Endothelial cell of hepatic sinusoid (primary cell): ENCODE results near the gene KCNJ9.

Experiments
- in situ Hi-C: cut with HindIII; loops from 2 replicates; pipeline ENCODE4 v1.10.0; 2017; ENCODE audit warnings: low sequenced_read_pairs

KCNJ9 gene

GRCh38 chr1:160120797-160121196 is 39.5 kb downstream of the KCNJ9 start:
- in situ Hi-C loops, result no loop called here

DNA sequence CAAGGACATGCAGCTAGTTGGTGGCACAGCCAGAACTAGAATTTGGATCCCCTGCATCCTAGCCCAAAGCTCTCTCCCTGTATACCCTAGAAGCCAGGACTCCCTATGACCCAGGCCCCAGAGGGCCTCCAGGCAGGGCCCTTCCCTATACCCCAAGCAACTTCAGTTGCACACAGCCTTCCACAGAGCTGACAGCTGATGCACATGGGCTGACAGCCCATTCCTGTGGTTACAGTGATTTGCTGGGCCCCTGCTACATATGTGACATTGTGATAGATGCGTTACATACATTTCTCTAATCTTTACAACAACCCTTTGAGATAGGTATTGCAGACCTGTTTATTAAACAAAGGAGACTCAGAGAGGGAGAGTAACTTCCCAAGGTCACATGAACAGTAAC is 40.0 kb downstream of the KCNJ9 start:
- in situ Hi-C loops, result no loop called here

DNA sequence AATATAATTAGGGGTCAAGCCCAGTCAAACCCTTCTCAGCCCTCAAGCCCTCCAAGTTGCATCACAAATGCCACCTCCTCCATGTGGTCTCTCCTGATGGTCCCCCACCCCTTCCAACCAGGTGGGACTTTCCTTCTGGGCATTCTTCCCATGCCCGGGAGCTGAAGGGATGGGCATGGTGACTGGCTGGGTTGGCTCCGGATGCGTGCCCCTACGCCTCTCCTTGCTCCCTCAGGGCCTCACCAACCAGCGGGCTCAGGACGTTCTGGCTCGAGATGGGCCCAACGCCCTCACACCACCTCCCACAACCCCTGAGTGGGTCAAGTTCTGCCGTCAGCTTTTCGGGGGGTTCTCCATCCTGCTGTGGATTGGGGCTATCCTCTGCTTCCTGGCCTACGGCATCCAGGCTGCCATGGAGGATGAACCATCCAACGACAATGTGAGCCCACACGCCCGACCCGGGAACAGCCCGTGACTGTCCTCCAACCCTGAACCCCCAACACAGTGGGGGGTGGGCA is 41.7 kb downstream of the KCNJ9 start:
- in situ Hi-C loops, result no loop called here

DNA sequence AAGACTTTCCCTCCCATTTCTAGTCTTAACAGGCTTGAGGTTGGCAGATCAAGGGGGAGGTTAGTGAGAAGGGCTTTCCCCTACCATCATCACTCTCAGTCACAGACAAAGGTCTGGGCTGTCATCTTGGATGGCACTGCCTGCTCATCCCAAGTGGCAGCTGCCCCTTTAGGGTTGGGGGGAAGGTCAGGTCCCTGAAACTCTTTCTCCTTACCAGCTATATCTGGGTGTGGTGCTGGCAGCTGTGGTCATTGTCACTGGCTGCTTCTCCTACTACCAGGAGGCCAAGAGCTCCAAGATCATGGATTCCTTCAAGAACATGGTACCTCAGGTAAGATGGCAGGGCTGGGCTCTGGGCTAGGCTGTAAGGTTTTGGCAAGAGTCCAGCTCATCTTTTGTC is 42.4 kb downstream of the KCNJ9 start:
- in situ Hi-C loops, result no loop called here

GRCh38 chr1:160124705-160125478 is 43.6 kb downstream of the KCNJ9 start:
- in situ Hi-C loops, result loop anchor here (5.0 kb wide), 1 partner anchor 58 kb away; no protein-coding TSS in a partner anchor

GRCh38 chr1:160125746-160126145 is 44.4 kb downstream of the KCNJ9 start:
- in situ Hi-C loops, result loop anchor here (5.0 kb wide), 1 partner anchor 58 kb away; no protein-coding TSS in a partner anchor

DNA sequence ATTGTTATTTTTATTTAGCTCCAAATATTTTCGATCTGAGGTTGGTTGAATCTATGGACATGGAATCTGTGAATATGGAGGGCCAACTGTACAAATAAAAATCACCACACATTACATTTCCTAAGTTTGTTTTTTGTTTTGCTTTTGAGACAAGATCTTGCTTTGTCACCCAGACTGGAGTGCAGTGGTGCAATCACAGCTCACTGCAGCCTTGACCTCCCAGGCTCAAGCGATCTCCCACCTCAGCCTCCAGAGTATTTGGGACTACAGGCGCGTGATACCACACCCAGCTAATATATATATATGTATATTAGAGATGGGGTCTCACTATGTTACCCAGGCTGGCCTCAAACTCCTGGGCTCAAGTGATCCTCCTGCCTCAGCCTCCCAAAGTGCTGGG is 45.0 kb downstream of the KCNJ9 start:
- in situ Hi-C loops, result loop anchor here (5.0 kb wide), 1 partner anchor 59 kb away; no protein-coding TSS in a partner anchor

GRCh38 chr1:160127381-160127780 is 46.0 kb downstream of the KCNJ9 start:
- in situ Hi-C loops, result loop anchor here (5.0 kb wide), 1 partner anchor 60 kb away; no protein-coding TSS in a partner anchor

GRCh38 chr1:160127865-160128523 is 46.7 kb downstream of the KCNJ9 start:
- in situ Hi-C loops, result loop anchor here (5.0 kb wide), 1 partner anchor 61 kb away; no protein-coding TSS in a partner anchor

GRCh38 chr1:160128636-160129035 is 47.3 kb downstream of the KCNJ9 start:
- in situ Hi-C loops, result loop anchor here (5.0 kb wide), 1 partner anchor 61 kb away; no protein-coding TSS in a partner anchor

DNA sequence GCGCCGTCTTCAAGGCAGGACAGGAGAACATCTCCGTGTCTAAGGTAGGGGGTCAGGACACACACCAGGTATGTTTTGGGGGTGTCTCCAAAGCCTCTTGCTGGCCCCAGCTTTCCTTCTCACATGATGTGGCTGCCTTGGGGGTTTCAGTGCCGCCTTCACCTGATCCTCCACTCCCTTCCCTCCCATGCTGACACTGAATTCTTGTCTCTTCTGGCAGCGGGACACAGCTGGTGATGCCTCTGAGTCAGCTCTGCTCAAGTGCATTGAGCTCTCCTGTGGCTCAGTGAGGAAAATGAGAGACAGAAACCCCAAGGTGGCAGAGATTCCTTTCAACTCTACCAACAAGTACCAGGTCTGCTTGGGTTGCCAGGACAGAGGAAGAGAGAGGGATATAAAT is 47.7 kb downstream of the KCNJ9 start:
- in situ Hi-C loops, result loop anchor here (5.0 kb wide), 1 partner anchor 62 kb away; no protein-coding TSS in a partner anchor

DNA sequence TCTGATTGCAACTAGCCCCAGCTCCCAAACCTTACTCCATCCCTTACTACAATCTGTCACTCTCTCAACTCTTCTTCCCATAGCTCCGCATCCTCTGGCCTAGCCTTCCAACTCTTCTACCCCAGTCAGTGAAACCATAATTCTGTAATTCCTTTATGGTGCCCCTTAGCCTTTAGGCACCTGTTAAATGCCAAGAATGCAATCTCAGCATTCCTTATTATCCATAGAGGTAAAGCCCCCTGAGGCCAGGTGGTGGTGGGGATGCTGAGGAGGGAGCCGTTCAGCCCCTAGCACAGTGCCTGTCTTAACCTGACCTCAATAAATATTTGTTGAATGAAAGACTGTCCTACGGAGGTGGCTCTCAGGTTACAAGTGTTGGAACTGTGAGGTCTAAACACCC is 48.2 kb downstream of the KCNJ9 start:
- in situ Hi-C loops, result loop anchor here (5.0 kb wide), 1 partner anchor 62 kb away; no protein-coding TSS in a partner anchor

DNA sequence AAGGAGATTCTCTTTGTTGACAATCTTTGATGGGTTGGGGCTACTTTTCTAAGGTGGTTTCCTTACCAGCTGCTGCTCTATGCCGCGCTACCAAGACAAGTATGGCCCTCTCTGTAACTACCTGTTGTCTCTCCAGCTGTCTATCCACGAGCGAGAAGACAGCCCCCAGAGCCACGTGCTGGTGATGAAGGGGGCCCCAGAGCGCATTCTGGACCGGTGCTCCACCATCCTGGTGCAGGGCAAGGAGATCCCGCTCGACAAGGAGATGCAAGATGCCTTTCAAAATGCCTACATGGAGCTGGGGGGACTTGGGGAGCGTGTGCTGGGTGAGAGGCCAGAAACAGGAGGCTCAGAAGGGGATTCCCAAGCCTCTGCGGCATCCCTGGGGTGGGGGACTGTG is 48.6 kb downstream of the KCNJ9 start:
- in situ Hi-C loops, result loop anchor here (5.0 kb wide), 3 partner anchors 43 to 97 kb away; no protein-coding TSS in a partner anchor

GRCh38 chr1:160130486-160130885 is 49.1 kb downstream of the KCNJ9 start:
- in situ Hi-C loops, result loop anchor here (5.0 kb wide), 2 partner anchors 43 to 97 kb away; no protein-coding TSS in a partner anchor

DNA sequence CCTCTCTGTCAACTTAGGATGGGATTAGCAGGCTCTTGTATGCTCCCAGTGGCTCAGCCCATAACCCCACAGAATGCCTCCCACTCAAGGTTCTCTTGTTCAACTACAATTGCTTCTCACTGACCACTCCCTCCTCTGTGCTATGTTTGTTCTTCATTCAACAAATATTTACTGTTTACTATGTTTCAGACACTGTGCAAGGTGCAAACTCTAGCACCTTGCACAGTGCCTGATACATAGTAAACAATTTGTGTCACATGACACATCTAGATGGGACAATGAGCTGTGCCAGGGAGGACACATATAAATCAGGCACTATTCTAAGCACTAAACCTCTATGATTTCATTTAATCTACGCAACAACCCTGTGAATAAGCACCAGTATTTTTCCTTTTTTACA is 49.6 kb downstream of the KCNJ9 start:
- in situ Hi-C loops, result loop anchor here (5.0 kb wide), 2 partner anchors 44 to 96 kb away; no protein-coding TSS in a partner anchor

DNA sequence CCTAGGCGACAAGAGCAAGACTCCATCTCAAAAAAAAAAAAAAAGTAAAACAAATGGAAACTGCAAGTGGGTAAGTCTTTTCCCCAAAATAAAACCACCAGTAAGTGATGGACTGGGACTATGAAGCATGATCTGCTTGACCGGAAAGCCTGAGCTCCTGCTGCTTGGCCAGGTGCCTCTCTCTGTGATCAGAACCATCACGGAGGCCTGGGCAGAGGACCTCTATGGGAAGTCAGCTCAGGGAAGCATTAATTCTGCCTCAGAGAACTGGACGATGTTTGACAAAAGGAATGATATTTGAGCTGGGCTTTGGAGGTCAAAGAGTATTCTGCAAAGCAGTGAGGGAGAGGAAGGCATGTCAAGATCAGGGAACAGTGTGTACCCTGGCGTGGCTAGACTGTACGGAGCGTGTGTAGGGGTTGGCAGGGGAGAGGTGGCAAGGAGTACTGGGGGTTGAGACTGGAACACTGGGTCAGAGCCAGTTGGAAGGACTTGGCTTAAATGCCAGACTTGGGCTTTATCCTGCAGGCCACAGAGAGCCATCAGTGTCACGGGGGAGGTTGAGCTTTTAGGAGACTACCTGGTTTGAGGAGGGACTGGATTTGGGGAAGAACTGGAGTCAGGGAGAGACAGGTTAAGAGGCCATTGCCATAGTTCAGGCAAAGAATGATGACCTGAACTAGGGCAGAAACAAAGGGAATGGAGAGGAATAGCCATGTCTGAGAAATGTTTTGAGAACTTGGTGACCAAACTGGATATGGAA is 50.6 kb downstream of the KCNJ9 start:
- in situ Hi-C loops, result loop anchor here (5.0 kb wide), 2 partner anchors 45 to 95 kb away; no protein-coding TSS in a partner anchor

DNA sequence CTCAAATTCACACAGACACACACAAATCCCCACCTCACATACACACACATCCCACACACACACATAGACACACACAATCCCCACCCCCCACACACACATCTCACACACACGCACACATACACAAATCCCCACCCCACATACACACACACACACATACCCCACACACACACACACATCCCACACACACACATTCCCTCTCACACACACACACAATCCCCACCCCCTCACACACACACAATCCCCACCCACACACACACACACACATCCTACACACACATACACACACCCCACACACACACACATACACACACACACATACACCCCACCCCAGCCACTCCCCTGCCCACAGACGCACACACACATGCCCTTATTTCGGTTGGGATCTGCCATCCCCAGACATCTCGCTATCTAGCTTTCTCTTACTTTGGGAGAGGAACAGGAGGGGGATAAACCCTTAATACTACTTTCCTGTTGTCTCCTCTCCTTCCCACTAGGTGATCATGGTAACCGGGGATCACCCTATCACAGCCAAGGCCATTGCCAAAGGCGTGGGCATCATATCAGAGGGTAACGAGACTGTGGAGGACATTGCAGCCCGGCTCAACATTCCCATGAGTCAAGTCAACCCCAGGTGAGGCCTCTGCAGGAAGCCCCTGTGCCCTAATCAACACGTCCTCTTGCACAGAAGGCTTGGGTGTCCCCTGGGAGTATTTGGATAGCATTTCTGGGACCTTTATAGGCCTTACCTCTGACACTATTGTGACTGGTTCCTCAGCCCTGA is 52.8 kb downstream of the KCNJ9 start:
- in situ Hi-C loops, result loop anchor here (5.0 kb wide), 2 partner anchors 47 to 93 kb away; no protein-coding TSS in a partner anchor

DNA sequence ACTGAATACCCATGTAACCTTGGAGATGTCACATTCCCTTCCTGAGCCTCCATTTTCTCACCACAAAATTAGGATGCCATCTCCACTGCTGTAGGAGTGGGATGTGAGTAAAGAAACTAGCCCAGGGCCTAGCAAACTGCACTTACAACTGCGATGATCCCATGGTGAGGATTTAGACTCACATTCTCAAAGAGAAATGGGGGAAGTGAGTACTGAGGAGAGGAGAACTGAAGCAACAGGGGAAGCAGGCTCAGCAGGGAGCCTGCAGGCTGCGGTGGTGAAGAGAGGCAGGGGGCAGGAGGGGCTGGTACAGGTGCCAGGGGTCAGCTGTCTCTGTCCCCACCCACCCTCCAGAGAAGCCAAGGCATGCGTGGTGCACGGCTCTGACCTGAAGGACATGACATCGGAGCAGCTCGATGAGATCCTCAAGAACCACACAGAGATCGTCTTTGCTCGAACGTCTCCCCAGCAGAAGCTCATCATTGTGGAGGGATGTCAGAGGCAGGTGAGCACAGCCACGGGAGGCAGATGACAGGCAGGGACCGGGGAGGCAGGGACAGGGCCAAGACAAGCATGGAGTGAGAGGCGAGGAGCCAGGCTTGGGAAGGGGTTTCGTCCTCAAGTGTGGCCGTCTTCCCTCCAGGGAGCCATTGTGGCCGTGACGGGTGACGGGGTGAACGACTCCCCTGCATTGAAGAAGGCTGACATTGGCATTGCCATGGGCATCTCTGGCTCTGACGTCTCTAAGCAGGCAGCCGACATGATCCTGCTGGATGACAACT is 53.6 kb downstream of the KCNJ9 start:
- in situ Hi-C loops, result loop anchor here (5.0 kb wide), 2 partner anchors 48 to 92 kb away; no protein-coding TSS in a partner anchor
